GM12892 (cell line): ENCODE results near the gene INSYN2B.

Source experiments
- POLR2A ChIP-seq: IDR thresholded peaks from 2 replicates; pipeline ENCODE4 v1.6.1; 2011; ENCODE audit warnings: low read depth, low read length, control low read depth
- POLR2AphosphoS5 ChIP-seq: IDR thresholded peaks from 2 replicates; pipeline ENCODE4 v1.6.1; 2011; ENCODE audit warnings: low read depth, low read length, control low read depth
- TAF1 ChIP-seq: IDR thresholded peaks from 2 replicates; pipeline ENCODE4 v1.6.1; 2011; ENCODE audit warnings: low read depth, mild to moderate bottlenecking, control low read depth, low read length, borderline replicate concordance

GRCh38 chr5:169946743-169947295, 33.5 kb downstream of the INSYN2B start:
- TF ChIP-seq POLR2A (no peak), TAF1 (no peak), POLR2AphosphoS5 (no peak)
